ENCODE data around the gene XPNPEP2.

XPNPEP2 gene

DNA sequence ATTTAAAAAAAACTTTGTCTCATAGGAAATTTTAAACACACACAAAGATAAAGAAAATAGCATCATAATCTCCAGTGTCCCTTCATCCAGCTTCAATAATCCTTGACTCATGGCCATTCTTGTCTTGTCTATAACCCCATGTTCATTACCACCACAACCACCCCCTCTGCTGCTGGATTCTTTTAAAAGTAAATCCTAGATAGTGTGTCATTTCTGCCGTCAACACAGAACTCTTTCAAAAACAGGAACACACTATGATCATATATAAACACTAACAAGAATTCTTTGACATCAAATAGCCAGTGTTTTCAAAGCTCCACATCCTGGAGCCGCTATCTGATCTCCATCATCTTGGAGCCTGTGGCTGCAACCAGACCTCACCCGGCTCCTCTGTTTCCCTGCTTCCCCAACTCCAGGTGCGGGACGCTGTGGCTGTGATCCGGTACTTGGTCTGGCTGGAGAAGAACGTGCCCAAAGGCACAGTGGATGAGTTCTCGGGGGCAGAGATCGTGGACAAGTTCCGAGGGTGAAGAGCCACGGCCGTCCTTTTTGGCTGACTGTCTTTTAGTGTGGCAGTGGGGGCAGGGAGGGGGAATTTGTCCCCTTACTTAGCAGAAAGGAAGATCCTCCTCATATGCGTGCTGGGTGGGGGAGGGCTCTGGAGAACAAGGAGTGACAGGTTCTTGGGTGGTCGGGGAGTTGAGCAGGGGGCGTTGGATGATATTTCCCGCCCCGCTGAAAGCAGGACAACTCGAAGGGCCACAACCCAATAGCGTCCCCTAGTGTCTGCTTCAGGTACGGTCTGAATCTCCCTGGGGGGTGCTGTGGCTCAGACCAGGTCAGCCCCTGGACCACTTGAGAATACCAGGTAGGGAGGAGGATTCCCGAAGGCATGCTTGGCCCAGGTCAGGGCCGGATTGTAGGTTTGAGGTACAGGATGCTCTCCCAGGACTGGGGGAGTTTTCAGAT is 15.6 kb downstream of the XPNPEP2 start:
- H3K36me3 ChIP-seq (ENCODE audit: insufficient read depth, low read length): no peaks in the 10 kb centered on the region
- ATAC-seq (ENCODE audit: insufficient read depth, low read depth) (no peak), DNase-seq (no peak)
- H3K79me2 ChIP-seq (ENCODE audit: insufficient read depth, low read length): peaks cover 3% of the 10 kb centered on the region; the same call in 1 of the 2 replicates
- H3K27me3 ChIP-seq (ENCODE audit: insufficient read depth, low read length, poor library complexity): no peaks in the 10 kb centered on the region
- peak overlapping the region; percentile 88 for H3K27ac ChIP-seq (ENCODE audit: low read length)
- H3K9me3 ChIP-seq (ENCODE audit: insufficient read depth, low read length, severe bottlenecking): no peaks in the 10 kb centered on the region
- TF ChIP-seq, protein P1, sequence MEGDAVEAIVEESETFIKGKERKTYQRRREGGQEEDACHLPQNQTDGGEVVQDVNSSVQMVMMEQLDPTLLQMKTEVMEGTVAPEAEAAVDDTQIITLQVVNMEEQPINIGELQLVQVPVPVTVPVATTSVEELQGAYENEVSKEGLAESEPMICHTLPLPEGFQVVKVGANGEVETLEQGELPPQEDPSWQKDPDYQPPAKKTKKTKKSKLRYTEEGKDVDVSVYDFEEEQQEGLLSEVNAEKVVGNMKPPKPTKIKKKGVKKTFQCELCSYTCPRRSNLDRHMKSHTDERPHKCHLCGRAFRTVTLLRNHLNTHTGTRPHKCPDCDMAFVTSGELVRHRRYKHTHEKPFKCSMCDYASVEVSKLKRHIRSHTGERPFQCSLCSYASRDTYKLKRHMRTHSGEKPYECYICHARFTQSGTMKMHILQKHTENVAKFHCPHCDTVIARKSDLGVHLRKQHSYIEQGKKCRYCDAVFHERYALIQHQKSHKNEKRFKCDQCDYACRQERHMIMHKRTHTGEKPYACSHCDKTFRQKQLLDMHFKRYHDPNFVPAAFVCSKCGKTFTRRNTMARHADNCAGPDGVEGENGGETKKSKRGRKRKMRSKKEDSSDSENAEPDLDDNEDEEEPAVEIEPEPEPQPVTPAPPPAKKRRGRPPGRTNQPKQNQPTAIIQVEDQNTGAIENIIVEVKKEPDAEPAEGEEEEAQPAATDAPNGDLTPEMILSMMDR (IDR thresholded peaks at IDR 0.05; ENCODE audit: borderline replicate concordance, extremely low read depth, low read length, poor library complexity, severe bottlenecking): peak; percentile 53
- no peak for TF ChIP-seq EZH2 (IDR thresholded peaks at IDR 0.05; ENCODE audit: borderline replicate concordance, low read depth, low read length, severe bottlenecking)
- no peak overlapping the region for H3K4me3 ChIP-seq (ENCODE audit: low read depth in 1 of 2, low read length in 2 of 2)
- H3K4me1 ChIP-seq (ENCODE audit: insufficient read depth, low read length): peaks cover 55% of the 10 kb centered on the region
- H3K9ac ChIP-seq (ENCODE audit: low read depth, low read length): 0 out of 2 replicates have a peak overlapping the region, but pooled peaks have one; percentile 3
- no peaks in the 10 kb centered on the region for H4K20me1 ChIP-seq (ENCODE audit: insufficient read depth, low read length)
- H2AFZ ChIP-seq (ENCODE audit: low read depth, low read length): no peak overlapping the region
- no peak overlapping the region for H3K4me2 ChIP-seq (ENCODE audit: insufficient read depth, low read length)

DNA sequence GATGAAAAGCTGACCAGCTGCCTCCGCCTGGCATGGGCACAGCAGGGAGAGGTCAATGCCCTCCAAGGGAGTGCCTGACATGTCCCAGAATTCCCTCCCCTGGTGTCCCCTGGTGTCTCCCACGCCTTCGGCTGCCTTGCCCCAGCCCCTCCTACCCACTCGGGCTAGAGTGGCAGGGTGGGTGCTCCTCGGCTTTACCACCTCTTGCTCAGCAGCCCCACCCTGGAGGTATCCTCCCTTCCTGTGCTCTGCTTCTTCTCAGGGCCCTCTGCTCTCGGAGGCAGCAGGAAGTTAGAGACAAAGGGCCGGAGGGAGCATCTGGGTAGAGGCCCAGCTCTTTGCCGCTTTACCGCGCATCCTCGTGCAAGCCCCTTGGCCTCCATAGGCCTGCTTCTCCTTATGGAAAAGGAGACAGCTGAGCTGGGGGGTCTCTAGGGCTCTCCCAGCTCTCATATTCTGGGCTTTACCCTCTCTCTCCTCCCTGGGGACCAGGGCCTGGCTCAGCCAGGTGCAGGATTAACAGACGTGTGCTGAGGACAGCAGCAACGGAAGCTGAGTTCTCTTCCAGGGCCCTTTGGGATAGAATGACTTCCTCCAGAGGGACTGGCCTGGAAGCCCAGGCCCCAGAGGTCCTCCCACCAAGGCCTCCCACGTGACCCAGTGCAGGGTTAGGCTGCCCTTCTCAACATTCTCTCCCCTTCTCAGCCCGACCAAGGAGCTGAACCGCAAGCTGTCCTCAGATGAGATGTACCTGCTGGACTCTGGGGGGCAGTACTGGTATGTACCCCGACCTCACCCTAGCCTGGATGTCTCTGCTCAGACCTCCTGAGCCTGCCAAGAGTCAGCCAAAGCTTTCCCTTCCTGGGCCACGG is 17.2 kb downstream of the XPNPEP2 start:
- peak overlapping the region in 1 of 2 experiments; percentile 20; a peak in 1 of 4 replicates for H3K4me3 ChIP-seq (ENCODE audit: low read depth in 1 of 2, low read length in 2 of 2)
- TF ChIP-seq, protein P1 (IDR thresholded peaks at IDR 0.05; ENCODE audit: borderline replicate concordance, extremely low read depth, low read length, poor library complexity, severe bottlenecking): peak; percentile 40
- no peak for TF ChIP-seq EZH2 (IDR thresholded peaks at IDR 0.05; ENCODE audit: borderline replicate concordance, low read depth, low read length, severe bottlenecking)
- H3K9ac ChIP-seq (ENCODE audit: low read depth, low read length): peak overlapping the region; percentile 54
- H3K36me3 ChIP-seq (ENCODE audit: insufficient read depth, low read length): no peaks in the 10 kb centered on the region
- ATAC-seq (ENCODE audit: insufficient read depth, low read depth) (peak; percentile 58), DNase-seq (peak; percentile 70)
- H3K4me2 ChIP-seq (ENCODE audit: insufficient read depth, low read length): peak overlapping the region; percentile 26
- H2AFZ ChIP-seq (ENCODE audit: low read depth, low read length): no peak overlapping the region
- H3K27ac ChIP-seq (ENCODE audit: low read length): peak overlapping the region; percentile 88
- peaks cover 3% of the 10 kb centered on the region; the same call in 1 of the 2 replicates for H3K79me2 ChIP-seq (ENCODE audit: insufficient read depth, low read length)
- H4K20me1 ChIP-seq (ENCODE audit: insufficient read depth, low read length): no peaks in the 10 kb centered on the region
- H3K4me1 ChIP-seq (ENCODE audit: insufficient read depth, low read length): peaks cover 71% of the 10 kb centered on the region
- no peaks in the 10 kb centered on the region for H3K27me3 ChIP-seq (ENCODE audit: insufficient read depth, low read length, poor library complexity)
- no peaks in the 10 kb centered on the region for H3K9me3 ChIP-seq (ENCODE audit: insufficient read depth, low read length, severe bottlenecking)

DNA sequence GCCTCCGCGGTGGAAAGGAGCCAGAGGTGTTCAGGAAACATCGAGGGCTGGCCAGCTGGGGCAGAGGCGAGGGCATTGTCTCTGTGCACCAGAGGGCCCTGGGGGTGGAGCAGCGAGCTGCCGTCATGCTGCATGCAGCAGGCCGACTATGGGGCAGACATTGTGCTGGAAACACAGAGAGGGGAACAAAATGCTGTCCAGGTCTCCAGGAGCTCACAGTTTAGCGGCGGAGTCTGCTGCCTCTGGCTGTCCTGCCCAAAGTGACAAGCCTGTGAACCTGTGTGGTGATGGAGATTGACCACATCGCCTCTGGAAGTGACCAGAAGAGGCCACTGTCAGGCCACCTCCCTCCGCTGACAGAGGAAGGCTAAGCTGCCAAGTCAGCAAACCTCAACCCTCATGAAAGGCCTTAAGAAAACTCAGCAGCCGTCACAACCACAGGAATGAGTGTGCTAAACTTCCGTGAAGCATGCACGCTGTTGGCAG is 20.8 kb downstream of the XPNPEP2 start:
- ATAC-seq (ENCODE audit: insufficient read depth, low read depth): peak; percentile 74
- peak overlapping the region; percentile 39 for H3K4me2 ChIP-seq (ENCODE audit: insufficient read depth, low read length)
- H3K27me3 ChIP-seq (ENCODE audit: insufficient read depth, low read length, poor library complexity): no peaks in the 10 kb centered on the region
- H3K4me3 ChIP-seq (ENCODE audit: low read depth in 1 of 2, low read length in 2 of 2): no peak overlapping the region; a peak in 1 of 4 replicates
- H2AFZ ChIP-seq (ENCODE audit: low read depth, low read length): peak overlapping the region; percentile 53; the same call in 1 of the 2 replicates
- peak overlapping the region; percentile 52 for H3K9ac ChIP-seq (ENCODE audit: low read depth, low read length)
- TF ChIP-seq EZH2 (IDR thresholded peaks at IDR 0.05; ENCODE audit: borderline replicate concordance, low read depth, low read length, severe bottlenecking): no peak
- TF ChIP-seq, protein P1 (IDR thresholded peaks at IDR 0.05; ENCODE audit: borderline replicate concordance, extremely low read depth, low read length, poor library complexity, severe bottlenecking): no peak
- DNase-seq: peak; percentile 74
- no peaks in the 10 kb centered on the region for H3K9me3 ChIP-seq (ENCODE audit: insufficient read depth, low read length, severe bottlenecking)
- H3K79me2 ChIP-seq (ENCODE audit: insufficient read depth, low read length): peaks cover 3% of the 10 kb centered on the region; the same call in 1 of the 2 replicates
- H3K36me3 ChIP-seq (ENCODE audit: insufficient read depth, low read length): no peaks in the 10 kb centered on the region
- H4K20me1 ChIP-seq (ENCODE audit: insufficient read depth, low read length): no peaks in the 10 kb centered on the region
- peak overlapping the region; percentile 93 for H3K27ac ChIP-seq (ENCODE audit: low read length)
- H3K4me1 ChIP-seq (ENCODE audit: insufficient read depth, low read length): peaks cover 83% of the 10 kb centered on the region

Data from DND-41 (cell line).